GM19452 (cell line): ENCODE data around the gene ADAT3.
"Not testable (repeated sequence)": the region's sequence is repeated elsewhere in the genome, so short reads cannot be mapped to it uniquely, and the experiment has no call there.

ENCODE experiments used
- ATAC-seq: cut with Tn5 transposase; IDR thresholded peaks from one replicate; pipeline ENCODE4 v1.9.1; 2021; ENCODE audit not compliant: unreplicated experiment

ADAT3 gene

DNA sequence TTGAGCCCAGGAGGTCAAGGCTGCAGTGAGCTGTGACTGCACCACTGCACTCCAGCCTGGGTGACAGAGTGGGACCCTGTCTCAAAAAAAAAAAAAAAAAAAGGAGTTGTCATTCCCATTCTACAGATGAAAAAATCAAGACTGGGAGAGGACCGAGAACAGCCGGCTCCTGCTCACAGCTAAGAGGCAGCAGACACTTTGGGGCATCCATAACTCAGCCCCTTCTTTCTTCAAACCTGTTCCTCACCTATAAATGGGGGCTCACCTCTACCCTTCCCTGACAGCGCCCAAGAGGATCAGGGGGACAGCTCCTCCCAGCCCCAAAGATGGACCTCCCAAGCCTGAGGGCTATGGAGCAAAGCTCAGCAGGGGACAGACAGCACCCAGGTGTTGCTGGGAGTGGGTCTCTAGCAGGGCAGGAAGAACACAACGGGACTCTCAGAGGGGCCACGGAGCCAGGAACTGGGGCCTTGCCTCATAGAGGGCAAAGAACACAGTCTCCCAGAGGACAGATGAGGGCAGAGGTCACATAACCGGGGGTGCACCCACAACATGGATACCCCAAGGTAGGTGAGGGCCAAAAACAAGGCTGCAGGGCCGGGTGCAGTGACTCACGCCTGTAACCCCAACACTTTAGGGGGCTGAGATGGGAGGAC is 38.4 kb upstream of the ADAT3 start:
- ATAC-seq = no peak

GRCh38 chr19:1867349-1867724 is 37.9 kb upstream of the ADAT3 start:
- ATAC-seq = no peak

DNA sequence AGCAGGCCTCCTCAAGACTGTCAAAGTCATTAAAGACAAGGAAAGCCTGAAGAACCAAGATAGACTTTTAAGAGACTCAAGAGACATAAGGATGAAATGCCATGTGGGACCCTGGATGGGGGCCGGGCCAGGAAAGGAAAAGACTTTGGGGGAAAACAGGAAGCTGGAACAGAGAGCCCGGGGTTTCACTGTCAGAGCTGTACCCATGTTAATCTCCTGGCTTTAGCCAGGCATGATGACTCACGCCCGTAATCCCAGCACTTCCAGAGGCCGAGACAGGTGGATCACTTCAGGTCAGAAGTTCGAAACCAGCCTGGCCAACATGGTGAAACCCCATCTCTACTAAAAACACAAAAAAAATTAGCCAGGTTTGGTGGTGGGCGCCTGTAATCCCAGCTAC is 36.2 kb upstream of the ADAT3 start:
- ATAC-seq = no peak

DNA sequence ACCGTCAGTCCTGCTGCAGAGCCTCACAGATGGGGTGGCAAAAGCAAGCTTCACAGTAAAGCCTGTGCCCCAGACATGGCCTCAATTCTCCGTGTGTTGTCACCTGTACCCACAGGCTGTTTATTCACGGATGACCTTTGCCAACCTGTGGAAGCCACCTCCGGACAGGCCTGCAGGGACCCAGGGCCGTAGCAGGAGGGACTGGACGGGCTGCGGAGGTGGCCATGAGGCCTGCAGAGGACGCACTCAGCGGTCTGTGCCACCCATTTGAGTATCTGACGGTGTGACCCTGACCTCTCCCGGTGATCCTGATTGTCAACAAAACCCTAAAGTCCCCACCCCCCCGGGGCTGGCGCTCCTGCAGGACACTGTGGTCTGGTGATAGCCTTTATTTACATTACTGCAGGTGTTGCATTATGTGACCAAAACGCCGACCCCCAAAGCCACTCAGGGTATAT is 34.0 kb upstream of the ADAT3 start:
- no peak for ATAC-seq

DNA sequence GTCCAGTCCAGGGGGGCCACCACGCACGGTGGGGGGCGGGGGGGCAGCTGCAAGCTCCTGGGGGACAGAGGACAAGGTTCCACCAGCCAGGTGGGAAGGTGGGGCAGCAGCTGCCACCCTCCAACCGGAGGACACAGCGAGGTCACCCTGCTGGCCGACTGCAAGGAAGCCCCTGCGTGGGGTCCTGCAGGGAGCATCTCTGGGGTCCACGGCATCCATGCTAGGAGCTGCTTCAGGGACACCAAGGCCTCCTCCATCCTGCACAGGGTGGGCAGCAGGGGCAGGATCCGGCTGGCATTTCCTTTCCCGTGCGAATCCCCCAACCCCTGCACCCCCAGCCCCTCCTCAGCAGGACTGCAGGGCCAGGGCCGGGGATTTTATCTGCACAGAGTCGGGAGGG is 33.6 kb upstream of the ADAT3 start:
- ATAC-seq = no peak

DNA sequence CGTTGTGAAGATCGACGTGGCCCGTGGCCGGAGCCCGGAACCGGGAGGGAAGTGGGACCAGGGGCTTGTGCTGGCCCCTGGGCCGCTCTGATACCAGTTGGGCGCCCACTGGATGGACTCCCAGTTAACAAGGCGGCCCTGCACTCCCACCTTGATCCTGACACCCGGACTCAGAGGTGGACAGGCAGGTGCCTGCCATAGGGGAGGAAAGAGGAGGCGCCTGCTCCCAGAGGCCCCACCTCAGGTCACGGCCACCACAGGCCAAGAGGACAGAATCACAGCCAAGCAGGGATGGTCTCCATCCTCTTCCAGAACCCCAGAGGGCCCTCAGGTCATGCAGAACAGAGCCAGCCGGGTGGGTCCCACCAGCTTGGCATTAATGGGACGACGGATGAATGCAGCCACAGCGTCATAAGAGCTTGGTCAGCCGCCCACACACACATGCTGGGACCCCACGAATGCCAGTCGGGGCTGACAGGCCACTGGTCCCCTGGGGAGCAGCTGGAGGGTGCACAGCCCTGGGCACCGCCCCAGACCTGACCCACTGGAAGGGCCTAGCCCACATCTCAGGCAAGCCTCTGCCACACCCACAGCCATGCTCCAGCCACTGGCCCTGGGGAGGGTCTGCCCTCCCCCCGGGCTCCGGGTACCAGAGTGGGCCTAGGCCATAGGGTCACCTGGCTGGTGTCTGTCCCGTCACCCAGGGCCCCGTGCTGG is 32.2 kb upstream of the ADAT3 start:
- ATAC-seq = no peak

GRCh38 chr19:1873524-1874473 is 31.4 kb upstream of the ADAT3 start:
- no peak for ATAC-seq

DNA sequence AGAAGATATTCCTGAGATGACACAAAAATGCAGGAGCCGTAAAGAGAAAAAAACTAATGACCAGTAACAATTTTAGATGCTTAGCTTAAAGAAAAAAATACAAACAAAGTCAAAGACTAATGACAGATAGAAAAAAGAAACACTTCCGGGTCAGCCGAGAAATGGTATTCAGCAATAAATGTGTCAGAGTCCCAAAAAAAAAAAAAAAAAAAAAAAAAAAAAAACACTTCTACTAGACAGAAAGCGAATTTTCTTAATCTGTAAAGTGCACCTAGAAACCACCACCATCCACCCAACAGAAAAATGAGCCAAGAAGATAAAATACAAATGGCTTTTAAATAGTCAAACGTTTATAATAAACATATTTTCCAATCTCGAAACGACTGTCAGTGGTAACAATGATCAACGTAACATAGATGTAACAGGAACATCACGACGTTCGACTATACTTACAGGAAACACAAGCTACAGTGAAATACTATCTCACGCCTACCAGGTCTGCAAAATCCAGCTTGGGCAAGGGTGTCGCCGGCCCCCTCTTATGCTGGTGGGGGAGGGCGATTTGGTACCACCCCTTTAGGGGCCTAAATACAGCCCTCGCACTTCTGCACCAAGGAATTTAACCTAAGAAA is 30.5 kb upstream of the ADAT3 start:
- no peak for ATAC-seq

DNA sequence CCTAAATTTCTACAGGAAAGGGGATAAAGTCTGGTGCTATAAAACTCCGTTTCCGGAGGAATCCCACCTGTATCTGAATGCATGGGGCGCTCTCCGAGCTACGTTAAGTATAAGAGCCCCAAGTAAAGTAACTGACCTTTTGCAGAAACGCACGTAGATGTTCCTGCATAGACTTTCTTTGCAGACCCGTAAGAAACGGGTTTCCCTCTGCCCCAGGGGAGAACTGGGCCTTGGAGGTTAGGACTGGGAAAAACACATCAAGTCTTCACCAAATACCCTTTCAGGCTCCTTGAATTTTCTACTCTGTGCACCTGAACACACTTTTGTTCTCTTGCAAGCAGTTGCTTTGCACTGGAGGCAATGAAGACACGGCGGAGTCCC is 29.9 kb upstream of the ADAT3 start:
- ATAC-seq = not testable (repeated sequence)

GRCh38 chr19:1875646-1876495 is 29.3 kb upstream of the ADAT3 start:
- ATAC-seq = peak; percentile 85

GRCh38 chr19:1876496-1877279 is 28.5 kb upstream of the ADAT3 start:
- not testable (repeated sequence) for ATAC-seq

DNA sequence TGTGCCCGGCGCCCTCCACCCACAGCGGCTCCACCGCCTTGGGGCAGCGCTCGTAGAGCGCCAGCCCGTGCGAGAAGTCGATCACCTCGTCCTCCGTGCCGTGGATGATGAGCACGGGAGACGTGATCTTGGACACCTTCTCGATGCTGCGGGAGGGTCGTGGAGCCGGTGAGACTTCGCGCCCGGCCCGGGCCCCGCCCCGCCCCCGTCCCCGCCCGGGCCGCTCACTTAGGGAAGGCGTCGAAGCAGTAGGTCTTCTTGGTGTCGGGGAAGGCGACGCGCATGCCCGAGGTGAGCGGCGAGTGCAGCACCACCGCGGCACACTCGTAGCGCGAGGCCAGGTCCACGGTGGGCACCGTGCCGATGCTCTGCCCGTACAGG is 27.9 kb upstream of the ADAT3 start:
- not testable (repeated sequence) for ATAC-seq

DNA sequence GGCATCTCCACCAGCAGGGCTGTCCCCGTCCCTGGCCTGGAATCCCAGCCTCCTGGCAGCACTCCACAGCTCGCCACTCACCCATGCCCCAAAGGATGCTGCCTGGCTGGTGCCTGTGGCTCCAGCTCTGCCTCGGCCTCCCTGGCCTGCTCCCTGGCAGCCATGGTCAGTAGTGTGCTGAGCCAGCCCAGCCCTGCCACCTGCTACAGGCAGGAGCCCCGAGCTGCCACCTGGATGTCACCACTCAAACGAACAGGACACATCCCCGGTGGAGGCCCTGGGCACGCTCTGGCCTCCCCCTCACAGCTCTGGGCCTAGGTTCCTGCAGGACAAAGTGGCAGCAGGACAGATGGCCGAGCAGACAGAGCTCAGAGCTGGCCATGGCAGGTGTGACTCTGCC is 26.6 kb upstream of the ADAT3 start:
- ATAC-seq = not testable (repeated sequence)

DNA sequence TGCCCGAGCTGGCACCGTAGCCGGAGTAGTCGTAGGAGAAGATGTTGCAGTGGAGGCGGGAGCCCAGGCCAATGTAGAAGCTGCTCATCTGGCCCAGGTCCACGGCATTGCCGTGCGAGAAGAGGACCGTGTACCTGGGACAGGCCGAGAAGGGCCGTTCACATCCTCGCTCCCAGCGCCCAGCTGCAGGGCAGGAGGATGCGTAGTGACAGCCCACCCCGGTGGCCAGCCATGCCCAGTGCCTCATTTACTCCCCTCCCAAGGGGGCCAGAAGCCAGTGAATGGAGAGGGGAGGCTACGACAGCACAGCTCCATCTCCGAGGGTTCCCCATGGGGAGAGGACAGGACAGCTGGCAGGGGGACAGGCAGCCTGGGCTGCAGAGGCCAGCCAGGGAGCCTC is 25.2 kb upstream of the ADAT3 start:
- ATAC-seq = not testable (repeated sequence)

DNA sequence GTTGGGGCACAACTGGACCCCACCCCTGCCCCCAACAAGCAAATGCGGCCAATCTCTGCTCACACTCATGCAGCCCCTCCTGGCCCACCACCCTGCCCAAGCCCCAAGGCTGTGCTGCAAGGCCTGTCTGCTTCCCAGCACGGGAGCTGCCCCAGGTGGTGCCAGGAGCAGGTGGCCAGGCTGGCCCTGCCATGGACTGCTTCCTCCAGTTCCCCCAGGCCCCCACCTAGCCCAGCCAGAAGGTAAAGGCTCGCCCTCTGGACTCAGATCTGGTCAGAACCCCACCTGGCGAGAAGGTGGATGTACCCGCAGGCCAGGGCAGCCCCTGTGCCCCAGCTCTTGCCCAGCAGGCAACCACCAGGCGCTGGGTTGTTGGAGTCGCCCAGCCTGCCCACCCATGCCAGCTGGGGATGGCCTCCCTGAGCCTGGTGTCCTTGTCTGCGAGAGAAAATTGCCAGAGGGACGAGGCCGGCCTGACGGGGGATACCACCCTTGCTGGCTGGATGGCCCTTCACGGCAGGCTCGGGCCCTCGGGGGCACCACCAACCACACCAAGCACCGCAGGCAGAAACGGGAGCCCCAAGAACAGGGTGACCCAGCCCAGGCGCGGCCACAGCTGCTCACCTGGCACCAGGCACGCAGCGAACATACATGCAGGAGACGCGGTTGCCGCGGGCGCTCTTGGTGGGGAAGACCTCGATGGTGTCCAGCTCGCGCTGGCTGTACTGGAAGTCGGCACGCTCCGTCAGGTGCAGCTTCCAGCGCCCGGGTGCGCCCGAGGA is 24.4 kb upstream of the ADAT3 start:
- ATAC-seq = no peak

DNA sequence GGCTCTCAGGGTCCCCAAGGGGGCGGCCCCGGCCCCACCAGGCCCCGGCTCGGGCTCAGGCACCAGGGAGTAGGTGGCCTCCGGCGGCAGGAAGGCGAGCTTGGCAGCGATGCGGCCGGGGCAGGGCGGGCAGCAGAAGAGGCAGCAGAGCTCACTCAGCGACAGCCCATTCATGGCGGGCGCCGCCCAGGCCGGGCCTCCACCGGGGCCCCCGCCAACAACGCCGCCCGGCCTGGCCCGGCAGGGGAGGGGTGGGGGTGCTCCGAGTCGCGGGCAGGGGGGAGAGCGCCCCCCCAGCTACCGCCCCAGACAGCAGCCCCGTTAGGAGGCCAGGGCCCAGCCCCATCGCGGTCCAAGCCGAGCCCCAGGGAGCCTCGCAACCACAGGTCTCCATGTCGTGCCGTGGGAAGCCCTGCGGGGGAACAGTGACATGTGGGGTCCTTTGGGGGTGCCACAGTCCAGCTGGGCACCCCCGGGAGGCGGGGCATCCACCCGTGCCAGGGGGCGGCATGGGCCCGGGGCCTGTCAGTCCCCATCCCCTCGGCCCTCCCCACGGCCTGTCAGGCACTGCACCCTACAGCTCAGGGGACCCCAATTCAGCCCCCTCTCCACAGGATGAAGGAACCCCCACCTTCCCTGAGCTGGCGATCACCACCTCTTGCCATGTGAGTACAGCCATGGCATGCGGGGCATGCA is 23.7 kb upstream of the ADAT3 start:
- ATAC-seq = not testable (repeated sequence)

DNA sequence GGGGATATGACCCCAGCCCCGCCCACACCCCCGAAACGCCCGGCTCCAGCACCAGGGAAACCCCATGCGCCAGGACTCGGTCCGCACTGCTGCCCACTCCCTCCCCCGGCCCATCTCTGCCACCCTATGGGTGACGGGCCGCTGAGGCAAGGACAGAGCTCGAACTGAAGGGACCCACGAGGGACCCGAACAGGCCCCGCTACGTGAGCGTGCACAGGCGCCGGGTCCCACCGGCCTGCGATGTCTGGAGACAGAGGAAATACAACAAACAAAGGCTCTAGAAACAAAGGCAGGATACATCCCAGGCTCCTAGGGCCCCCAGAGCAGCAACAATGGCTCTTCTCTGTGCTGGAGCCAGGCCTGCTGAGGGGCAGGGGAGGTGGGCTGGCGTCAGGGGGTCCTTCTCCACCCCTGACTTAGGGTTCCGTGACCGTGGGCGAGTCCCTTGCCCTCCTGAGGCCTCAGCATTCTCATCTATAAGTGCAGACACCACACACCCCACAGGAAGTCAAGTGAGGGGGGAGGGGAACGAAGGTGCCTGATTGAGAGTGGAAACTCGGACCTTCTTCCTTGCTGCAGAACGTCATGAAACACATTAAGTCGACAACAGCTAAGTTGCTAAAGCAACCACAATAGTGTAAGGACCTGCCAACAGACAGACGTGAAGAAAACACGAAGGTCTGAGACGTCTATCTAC is 23.0 kb upstream of the ADAT3 start:
- no peak for ATAC-seq
